ENCODE data around the gene MACC1. TPM values are rescaled to one million over a fixed set of nuclear protein-coding genes. Genes with fewer than 3 reads are reported as not detected.

Gene MACC1
- total RNA-seq, 6 experiments from 2014 or later, result not detected

DNA sequence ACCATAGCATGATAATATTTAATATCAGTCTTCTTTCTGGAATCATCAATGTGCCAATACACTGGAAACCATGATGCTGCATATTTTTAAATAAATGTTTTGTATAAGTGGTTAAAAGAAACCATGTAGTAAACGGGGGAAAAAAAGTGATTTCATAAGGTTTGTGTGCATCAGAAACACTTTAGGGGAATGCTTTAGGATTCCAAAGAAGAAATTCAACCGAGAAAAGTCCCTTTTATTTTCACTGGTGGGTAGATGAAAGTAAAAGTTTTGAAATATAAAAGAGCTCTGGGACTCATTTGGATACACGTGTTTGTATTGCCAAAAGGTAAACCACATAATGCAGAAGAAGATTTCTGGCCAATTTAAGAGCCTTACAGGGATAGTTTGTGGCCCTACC, 11.9 kb upstream of the MACC1 start:
- Mint-ChIP-seq H3K27me3 (ENCODE audit: insufficient read depth) (no peaks in the 10 kb centered on the region), H3K4me1 (ENCODE audit: low read depth) (no peaks in the 10 kb centered on the region; the same call in 1 of the 2 replicates), H3K4me3 (no peak overlapping the region), H3K9me3 (peaks cover 22% of the 10 kb centered on the region), H3K27ac (no peak overlapping the region), H3K36me3 (ENCODE audit: low read depth) (no peaks in the 10 kb centered on the region)
- TF ChIP-seq, protein P1, sequence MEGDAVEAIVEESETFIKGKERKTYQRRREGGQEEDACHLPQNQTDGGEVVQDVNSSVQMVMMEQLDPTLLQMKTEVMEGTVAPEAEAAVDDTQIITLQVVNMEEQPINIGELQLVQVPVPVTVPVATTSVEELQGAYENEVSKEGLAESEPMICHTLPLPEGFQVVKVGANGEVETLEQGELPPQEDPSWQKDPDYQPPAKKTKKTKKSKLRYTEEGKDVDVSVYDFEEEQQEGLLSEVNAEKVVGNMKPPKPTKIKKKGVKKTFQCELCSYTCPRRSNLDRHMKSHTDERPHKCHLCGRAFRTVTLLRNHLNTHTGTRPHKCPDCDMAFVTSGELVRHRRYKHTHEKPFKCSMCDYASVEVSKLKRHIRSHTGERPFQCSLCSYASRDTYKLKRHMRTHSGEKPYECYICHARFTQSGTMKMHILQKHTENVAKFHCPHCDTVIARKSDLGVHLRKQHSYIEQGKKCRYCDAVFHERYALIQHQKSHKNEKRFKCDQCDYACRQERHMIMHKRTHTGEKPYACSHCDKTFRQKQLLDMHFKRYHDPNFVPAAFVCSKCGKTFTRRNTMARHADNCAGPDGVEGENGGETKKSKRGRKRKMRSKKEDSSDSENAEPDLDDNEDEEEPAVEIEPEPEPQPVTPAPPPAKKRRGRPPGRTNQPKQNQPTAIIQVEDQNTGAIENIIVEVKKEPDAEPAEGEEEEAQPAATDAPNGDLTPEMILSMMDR (IDR thresholded peaks at IDR 0.05), result no peak
- no peak for DNase-seq

DNA sequence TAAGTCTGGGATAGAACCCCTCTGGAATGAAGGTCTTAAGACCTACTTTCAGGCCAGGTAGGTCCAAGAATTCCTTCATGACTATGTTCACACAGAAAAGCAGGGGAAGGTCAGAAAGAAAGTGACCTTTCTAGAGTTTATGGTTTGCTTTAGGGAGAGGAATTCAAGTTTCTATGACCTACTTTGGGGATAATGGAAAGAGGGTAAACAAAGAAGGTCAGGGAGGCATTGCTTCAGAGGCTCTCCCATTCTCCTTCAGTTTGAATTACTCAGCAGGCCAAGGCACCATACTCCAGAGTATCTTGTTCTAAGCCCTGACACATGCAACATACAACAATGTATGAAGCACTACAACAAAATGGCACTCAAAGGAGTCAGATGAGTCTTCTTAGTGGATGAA, 11.5 kb upstream of the MACC1 start:
- Mint-ChIP-seq H3K4me1 (ENCODE audit: low read depth) (no peaks in the 10 kb centered on the region; the same call in 1 of the 2 replicates), H3K27me3 (ENCODE audit: insufficient read depth) (no peaks in the 10 kb centered on the region), H3K4me3 (no peak overlapping the region), H3K9me3 (peaks cover 25% of the 10 kb centered on the region), H3K36me3 (ENCODE audit: low read depth) (no peaks in the 10 kb centered on the region), H3K27ac (no peak overlapping the region)
- DNase-seq, result no peak
- TF ChIP-seq, protein P1 (IDR thresholded peaks at IDR 0.05), result no peak

DNA sequence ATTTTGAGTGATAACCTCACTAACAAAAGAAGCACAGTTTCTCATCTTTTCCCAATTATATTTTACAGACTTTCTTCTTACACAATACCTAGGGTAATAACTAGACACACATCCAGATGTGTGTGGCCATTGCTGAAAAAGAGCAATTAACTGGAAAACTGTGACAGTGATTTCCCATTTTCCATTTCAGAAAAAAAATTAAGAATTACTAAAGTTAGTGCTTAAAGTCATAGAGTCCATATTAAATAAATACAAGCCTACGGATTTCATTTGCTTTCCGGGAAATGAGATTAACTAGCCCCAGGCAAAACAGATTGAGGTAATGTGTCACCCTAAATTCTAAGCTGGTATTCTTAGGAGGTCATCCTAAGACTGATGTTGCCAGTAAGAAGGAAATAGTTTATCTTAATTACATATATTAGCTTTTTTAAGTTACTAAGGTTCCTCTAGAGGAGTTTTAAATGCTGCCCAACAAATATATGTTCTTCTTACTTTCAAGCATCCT, 10.2 kb upstream of the MACC1 start:
- no peak overlapping the region for H3K27ac Mint-ChIP-seq
- H3K36me3 Mint-ChIP-seq (ENCODE audit: low read depth), result no peaks in the 10 kb centered on the region
- H3K9me3 Mint-ChIP-seq, result peaks cover 29% of the 10 kb centered on the region; the same call in 1 of the 2 replicates
- TF ChIP-seq, protein P1 (IDR thresholded peaks at IDR 0.05), result no peak
- no peaks in the 10 kb centered on the region; the same call in 1 of the 2 replicates for H3K4me1 Mint-ChIP-seq (ENCODE audit: low read depth)
- DNase-seq, result no peak
- H3K27me3 Mint-ChIP-seq (ENCODE audit: insufficient read depth), result no peaks in the 10 kb centered on the region
- no peak overlapping the region for H3K4me3 Mint-ChIP-seq

DNA sequence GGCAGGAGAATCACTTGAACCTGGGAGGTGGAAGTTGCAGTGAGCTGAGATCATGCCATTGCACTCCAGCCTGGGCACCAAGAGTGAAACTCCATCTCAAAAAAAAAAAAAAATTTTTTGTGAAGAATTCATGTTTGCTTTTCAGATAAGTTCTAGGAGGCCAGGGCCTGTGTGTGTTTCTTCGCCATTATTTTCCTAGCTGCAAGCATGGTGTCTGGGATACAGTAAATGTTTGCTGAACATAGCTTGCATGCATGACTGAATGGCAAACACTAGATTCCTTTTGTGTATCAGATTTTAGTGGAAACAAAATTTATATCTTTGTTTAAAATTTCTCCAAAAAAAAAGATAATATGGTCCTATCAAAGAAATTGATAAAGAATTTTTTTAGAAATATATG, 9.7 kb upstream of the MACC1 start:
- TF ChIP-seq, protein P1 (IDR thresholded peaks at IDR 0.05), result no peak

DNA sequence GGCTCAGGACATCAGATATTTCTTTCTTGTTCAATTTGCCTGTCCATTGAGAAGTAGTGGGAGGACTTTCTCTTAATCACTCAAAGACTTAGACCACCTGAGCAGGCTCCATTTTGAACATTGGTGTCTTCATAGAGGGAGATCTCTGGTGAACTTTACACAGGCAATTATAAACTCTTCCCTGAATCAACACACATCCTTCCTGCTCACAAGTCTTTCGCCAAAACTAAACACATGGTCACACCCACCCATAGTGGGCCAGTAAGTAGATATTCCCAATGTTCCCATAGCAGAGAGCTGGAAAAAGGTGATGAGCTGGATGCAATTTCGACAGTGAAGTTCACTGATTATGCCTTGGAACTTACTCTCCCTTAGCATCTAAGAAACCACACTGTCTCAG, 8.2 kb upstream of the MACC1 start:
- TF ChIP-seq, protein P1 (IDR thresholded peaks at IDR 0.05), result no peak
- Mint-ChIP-seq H3K27me3 (ENCODE audit: insufficient read depth) (no peaks in the 10 kb centered on the region), H3K4me1 (ENCODE audit: low read depth) (no peaks in the 10 kb centered on the region; the same call in 1 of the 2 replicates), H3K4me3 (no peak overlapping the region), H3K36me3 (ENCODE audit: low read depth) (no peaks in the 10 kb centered on the region), H3K27ac (no peak overlapping the region), H3K9me3 (peaks cover 22% of the 10 kb centered on the region; the same call in 1 of the 2 replicates)
- DNase-seq, result no peak

More for the DNA sequence above, 9.7 kb upstream of the MACC1 start:
- no peak for DNase-seq
- H3K27ac Mint-ChIP-seq, result no peak overlapping the region
- no peaks in the 10 kb centered on the region for H3K36me3 Mint-ChIP-seq (ENCODE audit: low read depth)
- H3K4me3 Mint-ChIP-seq, result no peak overlapping the region
- H3K9me3 Mint-ChIP-seq, result peaks cover 29% of the 10 kb centered on the region; the same call in 1 of the 2 replicates
- no peaks in the 10 kb centered on the region; the same call in 1 of the 2 replicates for H3K4me1 Mint-ChIP-seq (ENCODE audit: low read depth)
- H3K27me3 Mint-ChIP-seq (ENCODE audit: insufficient read depth), result no peaks in the 10 kb centered on the region

Measured in HFFc6 (cell line).